Measurements from ENCODE around the gene FBXO3.

FBXO3 gene

DNA sequence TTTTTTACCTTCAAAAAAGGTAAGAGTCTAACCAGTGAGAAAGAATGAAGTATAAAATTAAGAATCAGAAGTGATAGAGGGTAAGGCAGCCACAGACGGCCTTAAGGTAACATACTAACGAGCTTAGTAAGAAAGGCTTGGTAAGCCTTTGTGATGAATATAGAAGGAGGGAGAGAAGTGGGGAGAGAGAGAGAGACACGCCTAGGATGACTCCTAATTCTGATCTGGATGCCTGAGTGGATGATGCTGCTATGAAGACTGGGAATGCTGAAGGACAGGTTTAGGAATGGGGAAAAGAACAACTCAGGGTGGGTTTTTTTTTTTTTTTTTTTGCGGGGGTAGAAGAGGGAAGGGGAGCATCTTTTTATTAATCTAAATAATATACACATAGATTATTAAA, 4.8 kb downstream of the FBXO3 start:
- TF ChIP-seq, protein P1, sequence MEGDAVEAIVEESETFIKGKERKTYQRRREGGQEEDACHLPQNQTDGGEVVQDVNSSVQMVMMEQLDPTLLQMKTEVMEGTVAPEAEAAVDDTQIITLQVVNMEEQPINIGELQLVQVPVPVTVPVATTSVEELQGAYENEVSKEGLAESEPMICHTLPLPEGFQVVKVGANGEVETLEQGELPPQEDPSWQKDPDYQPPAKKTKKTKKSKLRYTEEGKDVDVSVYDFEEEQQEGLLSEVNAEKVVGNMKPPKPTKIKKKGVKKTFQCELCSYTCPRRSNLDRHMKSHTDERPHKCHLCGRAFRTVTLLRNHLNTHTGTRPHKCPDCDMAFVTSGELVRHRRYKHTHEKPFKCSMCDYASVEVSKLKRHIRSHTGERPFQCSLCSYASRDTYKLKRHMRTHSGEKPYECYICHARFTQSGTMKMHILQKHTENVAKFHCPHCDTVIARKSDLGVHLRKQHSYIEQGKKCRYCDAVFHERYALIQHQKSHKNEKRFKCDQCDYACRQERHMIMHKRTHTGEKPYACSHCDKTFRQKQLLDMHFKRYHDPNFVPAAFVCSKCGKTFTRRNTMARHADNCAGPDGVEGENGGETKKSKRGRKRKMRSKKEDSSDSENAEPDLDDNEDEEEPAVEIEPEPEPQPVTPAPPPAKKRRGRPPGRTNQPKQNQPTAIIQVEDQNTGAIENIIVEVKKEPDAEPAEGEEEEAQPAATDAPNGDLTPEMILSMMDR (IDR thresholded peaks at IDR 0.05; ENCODE audit: low read depth, low read length), result no peak
- TF ChIP-seq, protein P2, sequence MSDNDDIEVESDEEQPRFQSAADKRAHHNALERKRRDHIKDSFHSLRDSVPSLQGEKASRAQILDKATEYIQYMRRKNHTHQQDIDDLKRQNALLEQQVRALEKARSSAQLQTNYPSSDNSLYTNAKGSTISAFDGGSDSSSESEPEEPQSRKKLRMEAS (IDR thresholded peaks at IDR 0.05; ENCODE audit: low read depth, low read length), result no peak
- TF ChIP-seq MYC (IDR thresholded peaks at IDR 0.05; ENCODE audit: low read depth, low read length), result no peak
- no peak for TF ChIP-seq POLR2A (IDR thresholded peaks at IDR 0.05; ENCODE audit: extremely low read depth, insufficient read length)
- no peak overlapping the region for H3K4me3 ChIP-seq (ENCODE audit: low read depth, low read length)
- DNase-seq (ENCODE audit: low read depth), result no peak

DNA sequence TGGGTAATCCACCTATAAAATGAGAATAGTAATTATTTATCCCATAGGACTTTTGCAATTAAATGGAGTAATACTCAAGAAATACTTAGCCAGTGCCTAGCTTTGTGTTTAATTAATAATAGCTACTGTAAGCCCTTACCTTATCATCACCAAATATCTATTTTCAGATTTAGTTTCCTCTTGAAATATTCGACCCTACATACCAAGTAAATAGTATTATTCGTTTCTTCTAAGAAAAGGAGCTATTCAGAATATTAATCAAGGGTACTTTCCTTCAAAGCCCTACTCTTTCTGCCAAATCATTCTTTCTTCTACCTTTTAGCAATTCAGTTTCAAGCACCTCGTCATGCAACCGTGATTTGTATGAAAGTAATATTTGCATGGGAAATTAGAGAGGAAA, 6.7 kb downstream of the FBXO3 start:
- DNase-seq (ENCODE audit: low read depth), result no peak
- no peak for TF ChIP-seq POLR2A (IDR thresholded peaks at IDR 0.05; ENCODE audit: extremely low read depth, insufficient read length)
- no peak for TF ChIP-seq MYC (IDR thresholded peaks at IDR 0.05; ENCODE audit: low read depth, low read length)
- TF ChIP-seq, protein P2 (IDR thresholded peaks at IDR 0.05; ENCODE audit: low read depth, low read length), result no peak
- TF ChIP-seq, protein P1 (IDR thresholded peaks at IDR 0.05; ENCODE audit: low read depth, low read length), result no peak
- no peak overlapping the region for H3K4me3 ChIP-seq (ENCODE audit: low read depth, low read length)

DNA sequence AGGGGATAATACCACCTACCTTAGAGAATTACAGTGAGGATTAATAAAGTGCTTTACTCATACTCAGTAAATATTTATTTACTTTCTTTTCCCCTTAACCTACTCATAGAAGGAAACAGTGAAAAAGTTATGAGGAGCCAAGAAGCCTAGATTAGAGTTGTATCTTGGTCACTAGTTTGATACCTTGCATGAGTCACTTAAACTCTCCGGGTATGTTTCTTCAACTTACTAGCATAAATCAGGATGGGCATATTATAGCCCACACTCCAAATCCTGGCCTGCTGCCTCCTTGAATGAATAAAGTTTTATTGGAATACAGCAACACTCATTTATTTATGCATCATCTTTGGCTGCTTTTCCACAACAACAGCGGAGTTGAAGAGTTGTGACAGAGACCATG, 8.2 kb downstream of the FBXO3 start:
- no peak overlapping the region for H3K4me3 ChIP-seq (ENCODE audit: low read depth, low read length)
- no peak for DNase-seq (ENCODE audit: low read depth)
- TF ChIP-seq POLR2A (IDR thresholded peaks at IDR 0.05; ENCODE audit: extremely low read depth, insufficient read length) (no peak), MYC (IDR thresholded peaks at IDR 0.05; ENCODE audit: low read depth, low read length) (no peak)
- TF ChIP-seq, protein P2 (IDR thresholded peaks at IDR 0.05; ENCODE audit: low read depth, low read length), result no peak
- TF ChIP-seq, protein P1 (IDR thresholded peaks at IDR 0.05; ENCODE audit: low read depth, low read length), result no peak

DNA sequence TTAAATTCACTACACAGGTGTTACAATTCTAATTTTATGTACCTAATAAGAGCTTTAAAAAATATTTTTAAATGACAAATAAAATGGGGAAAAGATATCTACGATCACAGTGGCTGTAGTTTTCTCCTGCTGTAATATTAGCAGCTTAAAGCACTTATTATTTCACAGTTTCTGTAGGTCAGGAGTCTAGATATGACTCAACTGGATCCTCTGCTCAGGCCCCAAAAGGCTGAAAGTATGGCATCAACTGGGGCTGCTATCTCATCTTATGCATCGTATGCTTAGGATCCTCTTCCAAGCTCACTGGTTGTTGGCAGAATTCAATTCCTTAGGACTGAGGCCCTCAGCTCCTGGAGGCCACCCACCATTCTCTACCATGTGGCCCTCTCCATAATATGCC, 12.8 kb downstream of the FBXO3 start:
- no peak overlapping the region for H3K4me3 ChIP-seq (ENCODE audit: low read depth, low read length)
- DNase-seq (ENCODE audit: low read depth), result no peak
- TF ChIP-seq, protein P1 (IDR thresholded peaks at IDR 0.05; ENCODE audit: low read depth, low read length), result no peak
- TF ChIP-seq, protein P2 (IDR thresholded peaks at IDR 0.05; ENCODE audit: low read depth, low read length), result no peak
- no peak for TF ChIP-seq MYC (IDR thresholded peaks at IDR 0.05; ENCODE audit: low read depth, low read length)
- no peak for TF ChIP-seq POLR2A (IDR thresholded peaks at IDR 0.05; ENCODE audit: extremely low read depth, insufficient read length)

DNA sequence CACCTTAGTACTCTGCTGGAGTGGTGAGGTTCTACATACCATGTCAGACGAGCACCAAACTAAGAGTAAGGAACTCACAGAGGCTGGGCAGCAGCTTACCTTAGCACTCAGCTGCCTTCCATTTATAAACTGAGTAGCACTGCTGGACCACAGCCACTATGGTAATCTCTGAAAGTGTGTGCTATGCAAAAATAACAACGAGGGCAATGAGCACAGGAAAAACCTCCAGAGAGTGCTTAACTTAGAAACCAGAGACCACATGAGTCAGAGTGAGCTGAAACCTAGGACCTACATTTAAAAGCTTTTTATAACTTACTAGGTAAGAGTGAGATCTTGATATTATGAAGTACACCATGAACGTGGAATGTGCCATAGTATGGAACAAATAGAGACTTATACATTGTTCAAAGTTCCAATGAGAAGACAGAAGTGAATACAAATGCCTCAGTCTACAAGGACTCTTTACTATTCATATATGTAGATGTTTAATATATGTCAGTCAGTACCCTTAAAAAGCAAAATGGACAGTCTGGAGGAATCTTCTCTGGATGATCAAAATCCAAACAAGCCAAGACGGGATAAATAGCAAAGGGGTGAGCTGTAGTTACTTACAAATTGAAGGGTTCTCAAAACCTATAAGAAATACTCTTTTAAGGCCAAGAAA, 20.9 kb downstream of the FBXO3 start:
- no peak overlapping the region for H3K4me3 ChIP-seq (ENCODE audit: low read depth, low read length)
- no peak for TF ChIP-seq MYC (IDR thresholded peaks at IDR 0.05; ENCODE audit: low read depth, low read length)
- DNase-seq (ENCODE audit: low read depth), result no peak

DNA sequence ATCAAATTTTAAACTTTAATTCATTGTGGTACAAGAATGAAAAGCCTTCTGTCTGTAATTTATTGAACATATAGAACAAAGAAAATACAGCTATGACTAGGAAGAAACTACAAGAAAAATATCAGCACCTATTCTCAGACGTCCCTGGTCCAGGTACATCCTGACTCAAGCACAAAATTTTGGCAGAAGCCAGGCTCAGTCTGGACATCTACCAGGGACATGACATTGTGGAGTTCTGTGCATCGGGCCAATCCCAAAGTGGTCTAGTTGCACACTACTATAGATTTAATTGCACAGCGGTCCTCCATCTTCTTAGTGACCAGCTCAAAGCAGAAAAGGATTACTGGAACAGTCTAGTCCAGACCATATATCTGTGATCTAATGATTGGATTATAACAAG, 22.4 kb downstream of the FBXO3 start:
- no peak overlapping the region for H3K4me3 ChIP-seq (ENCODE audit: low read depth, low read length)
- DNase-seq (ENCODE audit: low read depth), result no peak
- TF ChIP-seq, protein P2 (IDR thresholded peaks at IDR 0.05; ENCODE audit: low read depth, low read length), result no peak
- TF ChIP-seq POLR2A (IDR thresholded peaks at IDR 0.05; ENCODE audit: extremely low read depth, insufficient read length) (no peak), MYC (IDR thresholded peaks at IDR 0.05; ENCODE audit: low read depth, low read length) (no peak)
- TF ChIP-seq, protein P1 (IDR thresholded peaks at IDR 0.05; ENCODE audit: low read depth, low read length), result no peak
